ENCODE measurements around the gene SPAG5.

GRCh38 chr17:28533091-28533807 lies 65.6 kb downstream of the SPAG5 start:
- TF ChIP-seq CTCF (conservative IDR thresholded peaks at IDR 0.05; ENCODE audit: low read depth, low read length), result no peak
- TF ChIP-seq EZH2 (IDR thresholded peaks at IDR 0.05; ENCODE audit: borderline replicate concordance, low read depth, low read length, poor library complexity, severe bottlenecking), result no peak

Measured in A673 (cell line).